Vagina (tissue), 2 donors: ENCODE results near the gene PRDM16.
A peak's percentile ranks its signal among the peaks of the same experiment; 100 is the strongest.

ENCODE experiments used
- POLR2A ChIP-seq, 2 donors: fragments of 450-650 bp; IDR thresholded peaks; one replicate each; pipeline ENCODE4 v1.6.1; 2017; ENCODE audit warnings: antibody characterized with exemption in 2 of 2, mild to moderate bottlenecking in 2 of 2, moderate library complexity in 2 of 2
- POLR2AphosphoS5 ChIP-seq, 2 donors: sonication (generic); formaldehyde crosslinking; IDR thresholded peaks; one replicate each; pipeline ENCODE4 v1.9.0; 2017; ENCODE audit warnings: antibody characterized with exemption in 2 of 2, mild to moderate bottlenecking in 2 of 2, low read depth in 1 of 2; ENCODE audit not compliant: insufficient read depth in 1 of 2
- TF ChIP-seq, protein P1 (sequence below), 3 experiments: fragments of 450-650 bp in 2 of 3; fragments of 200-600 bp in 1 of 3; sonication (generic) in 1 of 3; IDR thresholded peaks; one replicate each; pipeline ENCODE4 v1.5.1; 2017 to 2019; ENCODE audit warnings: antibody characterized with exemption in 3 of 3, mild to moderate bottlenecking in 2 of 3, moderate library complexity in 2 of 3

- TF ChIP-seq, protein P1, sequence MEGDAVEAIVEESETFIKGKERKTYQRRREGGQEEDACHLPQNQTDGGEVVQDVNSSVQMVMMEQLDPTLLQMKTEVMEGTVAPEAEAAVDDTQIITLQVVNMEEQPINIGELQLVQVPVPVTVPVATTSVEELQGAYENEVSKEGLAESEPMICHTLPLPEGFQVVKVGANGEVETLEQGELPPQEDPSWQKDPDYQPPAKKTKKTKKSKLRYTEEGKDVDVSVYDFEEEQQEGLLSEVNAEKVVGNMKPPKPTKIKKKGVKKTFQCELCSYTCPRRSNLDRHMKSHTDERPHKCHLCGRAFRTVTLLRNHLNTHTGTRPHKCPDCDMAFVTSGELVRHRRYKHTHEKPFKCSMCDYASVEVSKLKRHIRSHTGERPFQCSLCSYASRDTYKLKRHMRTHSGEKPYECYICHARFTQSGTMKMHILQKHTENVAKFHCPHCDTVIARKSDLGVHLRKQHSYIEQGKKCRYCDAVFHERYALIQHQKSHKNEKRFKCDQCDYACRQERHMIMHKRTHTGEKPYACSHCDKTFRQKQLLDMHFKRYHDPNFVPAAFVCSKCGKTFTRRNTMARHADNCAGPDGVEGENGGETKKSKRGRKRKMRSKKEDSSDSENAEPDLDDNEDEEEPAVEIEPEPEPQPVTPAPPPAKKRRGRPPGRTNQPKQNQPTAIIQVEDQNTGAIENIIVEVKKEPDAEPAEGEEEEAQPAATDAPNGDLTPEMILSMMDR (IDR thresholded peaks at IDR 0.05) = peak; percentile 68 to 74 (median 73)
- TF ChIP-seq POLR2A (IDR thresholded peaks at IDR 0.05) (no peak), POLR2AphosphoS5 (IDR thresholded peaks at IDR 0.05; ENCODE audit: insufficient read depth in 1 of 2, low read depth in 1 of 2) (no peak)
These were observed 384.3 kb downstream of the PRDM16 start for GRCh38 chr1:3453203-3453761.
